Erythroblast (primary cell): ENCODE data around the gene SLC6A17.

Experiments
- GATA1 ChIP-seq: IDR thresholded peaks from 2 replicates; pipeline ENCODE4 v1.6.1; 2011; ENCODE audit warnings: low read depth, mild to moderate bottlenecking, control low read depth, low read length, moderate library complexity
- POLR2A ChIP-seq: IDR thresholded peaks from 2 replicates; pipeline ENCODE4 v1.6.1; 2011; ENCODE audit warnings: mild to moderate bottlenecking, low read length

GRCh38 chr1:110136911-110137310 is 13.4 kb upstream of the SLC6A17 start:
- no peak for TF ChIP-seq POLR2A
- TF ChIP-seq GATA1, result no peak
